Neural crest cell (in vitro differentiated cells): ENCODE data around the gene NR1H3. TPM values are rescaled to one million over a fixed set of nuclear protein-coding genes. Genes with fewer than 3 reads are reported as not detected.
A peak's percentile ranks its signal among the peaks of the same experiment; 100 is the strongest.

Experiments
- DNase-seq: peaks from one replicate; pipeline ENCODE4 v3.0.0; 2021; ENCODE audit warnings: low read depth, mixed read lengths, low spot score
- H3K27ac Mint-ChIP-seq: one replicate; pipeline ENCODE4 v1.8.0; 2021; ENCODE audit warnings: mild to moderate bottlenecking, mixed read lengths; ENCODE audit not compliant: unreplicated experiment
- H3K27me3 Mint-ChIP-seq: 2 replicates; pipeline ENCODE4 v1.8.0; 2021; ENCODE audit warnings: low read depth, mild to moderate bottlenecking, mixed read lengths
- H3K36me3 Mint-ChIP-seq: 2 replicates; pipeline ENCODE4 v1.8.0; 2021; ENCODE audit warnings: low read depth, mild to moderate bottlenecking, mixed read lengths
- H3K4me1 Mint-ChIP-seq: 2 replicates; pipeline ENCODE4 v1.8.0; 2021; ENCODE audit warnings: mixed read lengths
- H3K4me3 Mint-ChIP-seq: one replicate; pipeline ENCODE4 v1.8.0; 2021; ENCODE audit warnings: mild to moderate bottlenecking, mixed read lengths
- H3K9me3 Mint-ChIP-seq: 2 replicates; pipeline ENCODE4 v1.8.0; 2021; ENCODE audit warnings: mixed read lengths
- total RNA-seq: library from RNA; stranded (reverse); gene quantifications from 2 replicates; pipeline ENCODE4 v1.2.1, GENCODE V29; 2021
- TF ChIP-seq, protein P1 (sequence below): fragments of 200-600 bp; sonication (generic); conservative IDR thresholded peaks from 2 replicates; pipeline ENCODE4 v1.5.0; 2021; ENCODE audit warnings: antibody characterized with exemption, mild to moderate bottlenecking

Gene NR1H3
- total RNA-seq, 1 donor from 2014 or later = 15.2 TPM

DNA sequence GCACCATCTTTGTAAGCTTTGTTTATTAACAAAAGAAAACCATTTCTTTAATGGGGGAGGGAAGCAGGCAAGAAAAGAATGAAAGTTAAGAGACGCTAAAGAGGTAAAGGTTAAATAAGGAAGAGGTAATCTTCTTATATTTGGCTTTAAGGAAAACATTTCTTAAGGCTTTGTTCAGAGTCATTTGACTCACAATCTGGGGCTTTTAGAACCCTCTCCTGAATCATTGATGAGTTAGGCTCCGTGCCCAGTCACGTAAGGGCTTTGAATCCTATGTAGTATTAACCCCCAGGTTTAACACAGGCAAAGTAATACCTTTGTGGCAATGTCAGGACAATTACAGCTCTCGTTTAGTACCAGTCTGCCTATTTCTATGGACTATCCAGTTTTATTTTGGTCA is 38.2 kb downstream of the NR1H3 start:
- TF ChIP-seq, protein P1, sequence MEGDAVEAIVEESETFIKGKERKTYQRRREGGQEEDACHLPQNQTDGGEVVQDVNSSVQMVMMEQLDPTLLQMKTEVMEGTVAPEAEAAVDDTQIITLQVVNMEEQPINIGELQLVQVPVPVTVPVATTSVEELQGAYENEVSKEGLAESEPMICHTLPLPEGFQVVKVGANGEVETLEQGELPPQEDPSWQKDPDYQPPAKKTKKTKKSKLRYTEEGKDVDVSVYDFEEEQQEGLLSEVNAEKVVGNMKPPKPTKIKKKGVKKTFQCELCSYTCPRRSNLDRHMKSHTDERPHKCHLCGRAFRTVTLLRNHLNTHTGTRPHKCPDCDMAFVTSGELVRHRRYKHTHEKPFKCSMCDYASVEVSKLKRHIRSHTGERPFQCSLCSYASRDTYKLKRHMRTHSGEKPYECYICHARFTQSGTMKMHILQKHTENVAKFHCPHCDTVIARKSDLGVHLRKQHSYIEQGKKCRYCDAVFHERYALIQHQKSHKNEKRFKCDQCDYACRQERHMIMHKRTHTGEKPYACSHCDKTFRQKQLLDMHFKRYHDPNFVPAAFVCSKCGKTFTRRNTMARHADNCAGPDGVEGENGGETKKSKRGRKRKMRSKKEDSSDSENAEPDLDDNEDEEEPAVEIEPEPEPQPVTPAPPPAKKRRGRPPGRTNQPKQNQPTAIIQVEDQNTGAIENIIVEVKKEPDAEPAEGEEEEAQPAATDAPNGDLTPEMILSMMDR = no peak
- H3K27ac Mint-ChIP-seq = peak overlapping the region; percentile 52
- no peaks in the 10 kb centered on the region for H3K4me1 Mint-ChIP-seq
- H3K4me3 Mint-ChIP-seq = no peak overlapping the region
- peaks cover 38% of the 10 kb centered on the region for H3K36me3 Mint-ChIP-seq
- DNase-seq = no peak
- no peaks in the 10 kb centered on the region for H3K27me3 Mint-ChIP-seq
- H3K9me3 Mint-ChIP-seq = peaks cover 8% of the 10 kb centered on the region

DNA sequence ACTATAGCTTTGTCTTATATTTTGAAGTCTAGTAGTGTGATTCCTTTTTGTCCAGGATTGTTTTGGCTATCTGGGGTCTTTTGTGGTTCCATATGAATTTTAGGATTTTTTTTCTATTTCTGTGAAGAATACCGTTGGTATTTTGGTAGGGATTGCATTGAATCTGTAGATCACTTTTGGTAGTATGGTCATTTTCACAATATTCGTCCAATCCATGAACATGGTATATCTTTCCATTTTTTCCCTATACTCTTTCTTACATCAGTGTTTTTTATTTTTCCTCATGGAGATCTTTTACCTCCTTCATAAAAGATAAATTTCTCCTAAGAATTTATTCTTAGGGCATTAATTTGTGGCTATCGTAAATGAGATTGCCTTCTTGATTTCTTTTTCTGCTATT is 41.3 kb downstream of the NR1H3 start:
- Mint-ChIP-seq H3K36me3 (peaks cover 55% of the 10 kb centered on the region), H3K4me3 (no peak overlapping the region), H3K27ac (no peak overlapping the region), H3K9me3 (peaks cover 17% of the 10 kb centered on the region), H3K27me3 (no peaks in the 10 kb centered on the region), H3K4me1 (no peaks in the 10 kb centered on the region)
- TF ChIP-seq, protein P1 = no peak
- DNase-seq = no peak

DNA sequence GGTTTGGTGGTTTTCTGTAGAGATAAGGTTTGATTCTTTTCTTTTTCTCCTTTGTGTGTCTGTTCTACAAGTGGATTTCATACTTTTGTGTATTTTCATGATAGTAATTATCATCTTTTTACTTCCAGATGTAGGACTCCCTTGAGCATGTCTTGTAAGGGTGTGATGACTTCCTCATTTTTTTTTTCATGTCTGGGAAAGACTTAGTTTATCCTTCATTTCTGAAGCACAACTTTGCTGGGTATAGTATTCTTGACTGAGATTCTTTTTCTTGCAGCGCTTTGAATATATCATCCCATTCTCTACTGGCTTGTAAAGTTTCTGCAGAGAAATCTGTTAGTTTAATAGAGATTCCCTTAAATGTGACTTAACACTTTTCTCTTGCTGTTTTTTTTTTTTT is 45.1 kb downstream of the NR1H3 start:
- Mint-ChIP-seq H3K9me3 (peaks cover 17% of the 10 kb centered on the region), H3K36me3 (peaks cover 56% of the 10 kb centered on the region)
- TF ChIP-seq, protein P1 = no peak

DNA sequence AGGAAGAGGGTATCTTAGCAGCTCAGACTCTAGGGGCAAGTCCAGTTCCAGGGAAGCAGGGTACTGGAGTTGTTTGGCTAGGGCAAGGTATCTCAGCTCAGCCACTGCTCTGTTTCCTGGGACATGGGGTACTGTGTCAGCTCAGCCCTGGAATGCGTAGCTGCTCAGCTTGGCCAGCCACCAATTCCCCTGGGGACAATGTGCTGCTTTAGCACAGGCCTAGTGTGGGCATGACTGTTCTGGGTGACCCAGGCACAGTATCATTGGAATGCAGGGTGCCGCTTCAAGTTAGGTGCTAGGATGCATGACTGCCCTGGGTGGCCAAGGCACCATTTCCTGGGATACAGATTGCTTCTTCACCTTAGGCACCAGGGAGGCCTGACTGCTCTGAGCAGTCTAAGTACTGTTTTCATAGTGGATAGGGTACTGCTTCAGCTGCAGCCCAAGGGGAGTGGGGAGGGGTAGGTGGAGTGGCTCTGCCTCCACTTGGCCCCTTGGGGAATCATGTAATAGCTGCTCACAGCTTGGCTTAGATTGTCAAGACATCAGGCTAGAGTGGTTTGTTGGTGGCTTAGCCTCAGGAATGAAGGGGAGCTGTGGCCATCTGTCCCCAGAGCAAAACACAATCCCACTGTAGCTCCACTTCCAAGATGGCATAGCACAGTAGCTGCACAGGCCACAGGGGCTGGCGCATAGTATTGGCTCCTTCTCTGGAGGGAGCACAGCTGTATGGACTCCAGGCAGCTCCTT is 48.1 kb downstream of the NR1H3 start:
- no peak overlapping the region for H3K4me3 Mint-ChIP-seq
- TF ChIP-seq, protein P1 = no peak
- H3K27me3 Mint-ChIP-seq = no peaks in the 10 kb centered on the region
- DNase-seq = no peak
- H3K27ac Mint-ChIP-seq = peak overlapping the region; percentile 50
- peaks cover 30% of the 10 kb centered on the region for H3K36me3 Mint-ChIP-seq
- peaks cover 8% of the 10 kb centered on the region for H3K9me3 Mint-ChIP-seq
- peaks cover 7% of the 10 kb centered on the region for H3K4me1 Mint-ChIP-seq

More for the DNA sequence above, 45.1 kb downstream of the NR1H3 start:
- no peaks in the 10 kb centered on the region for H3K4me1 Mint-ChIP-seq
- no peaks in the 10 kb centered on the region for H3K27me3 Mint-ChIP-seq
- no peak overlapping the region for H3K27ac Mint-ChIP-seq
- DNase-seq = no peak
- H3K4me3 Mint-ChIP-seq = no peak overlapping the region

DNA sequence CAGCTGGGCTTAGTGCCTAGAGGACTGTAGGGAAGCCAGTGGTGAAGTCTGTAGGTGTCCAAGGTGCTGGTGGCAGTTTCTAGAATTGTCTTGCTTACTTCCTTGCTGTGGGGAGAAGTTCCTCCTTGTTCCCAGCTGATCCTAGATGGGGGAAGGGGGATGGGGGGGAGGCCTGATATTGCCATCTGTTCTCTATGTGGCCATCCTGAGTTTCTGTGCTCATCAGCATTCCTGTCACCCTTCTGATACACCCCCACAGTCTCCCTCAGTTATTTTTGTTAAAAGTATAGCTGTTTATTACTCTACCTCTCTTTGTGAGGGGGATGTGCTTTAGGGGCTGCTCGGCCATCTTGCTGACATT is 48.7 kb downstream of the NR1H3 start:
- peaks cover 8% of the 10 kb centered on the region for H3K9me3 Mint-ChIP-seq
- H3K4me3 Mint-ChIP-seq = no peak overlapping the region
- peaks cover 27% of the 10 kb centered on the region for H3K36me3 Mint-ChIP-seq
- TF ChIP-seq, protein P1 = no peak
- no peaks in the 10 kb centered on the region for H3K27me3 Mint-ChIP-seq
- H3K4me1 Mint-ChIP-seq = peaks cover 7% of the 10 kb centered on the region
- no peak for DNase-seq
- H3K27ac Mint-ChIP-seq = peak overlapping the region; percentile 50
